ENCODE measurements around the gene THBD.

Gene THBD

DNA sequence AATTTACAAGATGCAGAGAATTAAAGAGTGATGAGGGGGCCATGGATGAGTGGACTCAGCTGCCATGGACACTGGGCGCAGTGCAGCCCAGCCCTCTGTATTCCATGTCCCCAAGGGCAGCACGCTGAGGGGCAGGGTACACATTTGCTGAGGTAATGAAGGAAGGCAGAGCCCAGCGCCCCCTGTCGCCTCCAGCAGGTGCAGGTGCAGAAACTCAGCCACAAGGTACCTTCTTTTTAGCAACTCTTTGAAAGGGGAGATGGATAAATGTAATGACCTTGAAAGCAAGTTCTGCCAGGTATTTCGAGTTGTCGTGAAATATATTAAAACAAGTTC is 29.5 kb upstream of the THBD start:
- TF ChIP-seq MYC (IDR thresholded peaks at IDR 0.05; ENCODE audit: low read depth, low read length) (no peak), POLR2A (IDR thresholded peaks at IDR 0.05; ENCODE audit: extremely low read depth, insufficient read length) (no peak)
- TF ChIP-seq, protein P1, sequence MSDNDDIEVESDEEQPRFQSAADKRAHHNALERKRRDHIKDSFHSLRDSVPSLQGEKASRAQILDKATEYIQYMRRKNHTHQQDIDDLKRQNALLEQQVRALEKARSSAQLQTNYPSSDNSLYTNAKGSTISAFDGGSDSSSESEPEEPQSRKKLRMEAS (IDR thresholded peaks at IDR 0.05; ENCODE audit: low read depth, low read length), result no peak
- TF ChIP-seq, protein P2, sequence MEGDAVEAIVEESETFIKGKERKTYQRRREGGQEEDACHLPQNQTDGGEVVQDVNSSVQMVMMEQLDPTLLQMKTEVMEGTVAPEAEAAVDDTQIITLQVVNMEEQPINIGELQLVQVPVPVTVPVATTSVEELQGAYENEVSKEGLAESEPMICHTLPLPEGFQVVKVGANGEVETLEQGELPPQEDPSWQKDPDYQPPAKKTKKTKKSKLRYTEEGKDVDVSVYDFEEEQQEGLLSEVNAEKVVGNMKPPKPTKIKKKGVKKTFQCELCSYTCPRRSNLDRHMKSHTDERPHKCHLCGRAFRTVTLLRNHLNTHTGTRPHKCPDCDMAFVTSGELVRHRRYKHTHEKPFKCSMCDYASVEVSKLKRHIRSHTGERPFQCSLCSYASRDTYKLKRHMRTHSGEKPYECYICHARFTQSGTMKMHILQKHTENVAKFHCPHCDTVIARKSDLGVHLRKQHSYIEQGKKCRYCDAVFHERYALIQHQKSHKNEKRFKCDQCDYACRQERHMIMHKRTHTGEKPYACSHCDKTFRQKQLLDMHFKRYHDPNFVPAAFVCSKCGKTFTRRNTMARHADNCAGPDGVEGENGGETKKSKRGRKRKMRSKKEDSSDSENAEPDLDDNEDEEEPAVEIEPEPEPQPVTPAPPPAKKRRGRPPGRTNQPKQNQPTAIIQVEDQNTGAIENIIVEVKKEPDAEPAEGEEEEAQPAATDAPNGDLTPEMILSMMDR (IDR thresholded peaks at IDR 0.05; ENCODE audit: low read depth, low read length), result peak; percentile 41
- no peak overlapping the region for H3K4me3 ChIP-seq (ENCODE audit: low read depth, low read length)
- DNase-seq (ENCODE audit: low read depth), result no peak

DNA sequence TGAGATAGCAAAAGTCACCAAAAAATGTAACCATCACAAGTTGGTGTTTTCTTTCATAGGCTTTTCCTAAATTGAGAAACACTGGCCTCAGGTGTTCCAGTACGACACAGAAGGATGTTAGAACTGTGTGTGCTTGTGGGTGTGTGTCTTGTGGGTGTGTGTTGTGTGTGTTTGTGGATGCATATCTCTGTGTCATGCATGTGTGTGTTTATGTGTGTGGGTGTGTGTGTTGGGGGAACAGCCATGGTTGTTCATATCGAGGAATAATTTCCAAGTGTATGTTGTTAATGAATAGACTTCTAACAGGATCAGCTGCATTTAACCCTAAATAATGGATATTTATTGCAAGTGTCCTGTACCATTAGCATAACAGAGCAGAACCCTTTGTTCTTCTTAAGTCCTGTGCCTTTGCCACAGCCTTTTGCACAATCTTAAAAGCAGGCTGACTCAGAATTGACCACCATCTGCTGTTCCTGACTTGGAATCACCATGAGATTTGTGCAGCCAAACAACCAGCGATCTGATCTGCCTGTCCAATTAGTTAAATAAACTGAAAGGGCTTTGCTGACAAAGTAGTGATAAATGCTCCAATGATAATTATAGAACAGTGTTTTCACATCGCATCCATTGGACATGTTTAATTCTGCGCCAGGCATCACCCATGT is 29.0 kb upstream of the THBD start:
- H3K4me3 ChIP-seq (ENCODE audit: low read depth, low read length), result no peak overlapping the region
- peak; percentile 81 for DNase-seq (ENCODE audit: low read depth)
- peak; percentile 20; the same call in 1 of the 2 replicates for TF ChIP-seq MYC (IDR thresholded peaks at IDR 0.05; ENCODE audit: low read depth, low read length)
- TF ChIP-seq, protein P2 (IDR thresholded peaks at IDR 0.05; ENCODE audit: low read depth, low read length), result no peak

DNA sequence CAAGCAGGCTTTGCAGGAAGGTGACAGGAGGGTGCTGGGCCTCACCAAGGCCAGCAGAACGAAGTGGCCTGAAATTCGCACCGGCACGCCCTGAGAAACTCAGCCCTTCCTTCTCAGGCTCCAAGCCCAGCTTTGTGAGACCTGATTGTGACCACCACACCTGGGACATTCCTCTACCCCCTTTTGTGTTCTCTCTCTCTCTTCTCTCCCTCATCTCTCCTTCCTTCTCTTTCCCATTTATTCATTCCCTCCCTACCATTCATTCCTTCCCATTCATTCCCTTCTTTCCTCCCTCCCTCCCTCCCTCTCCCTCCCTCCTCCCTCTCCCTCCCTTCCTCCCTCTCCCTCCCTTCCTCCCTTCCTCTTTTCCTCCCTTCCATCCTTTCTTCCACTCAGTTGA is 27.8 kb upstream of the THBD start:
- TF ChIP-seq POLR2A (IDR thresholded peaks at IDR 0.05; ENCODE audit: extremely low read depth, insufficient read length), result no peak
- TF ChIP-seq, protein P2 (IDR thresholded peaks at IDR 0.05; ENCODE audit: low read depth, low read length), result no peak
- TF ChIP-seq MYC (IDR thresholded peaks at IDR 0.05; ENCODE audit: low read depth, low read length), result no peak
- no peak overlapping the region for H3K4me3 ChIP-seq (ENCODE audit: low read depth, low read length)
- no peak for DNase-seq (ENCODE audit: low read depth)

DNA sequence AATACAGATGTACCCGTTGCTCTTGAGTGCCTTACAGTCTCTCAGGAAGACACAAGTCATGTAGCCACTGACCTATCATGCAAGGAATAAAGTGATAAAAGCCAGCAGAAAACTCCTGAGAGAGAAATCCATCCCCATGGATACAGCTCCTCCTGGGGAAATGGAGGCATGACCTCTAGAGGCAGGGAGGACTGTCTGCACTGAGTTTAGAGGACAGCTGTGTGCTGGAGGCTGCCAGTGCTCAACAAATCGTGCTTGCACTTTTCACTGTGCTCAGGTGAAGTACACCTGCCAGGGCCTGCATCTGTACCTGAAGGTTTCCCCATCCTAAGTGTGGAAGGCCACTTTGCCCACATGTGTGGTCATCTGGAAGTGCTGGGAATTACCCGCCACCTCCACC is 24.6 kb upstream of the THBD start:
- no peak overlapping the region for H3K4me3 ChIP-seq (ENCODE audit: low read depth, low read length)
- TF ChIP-seq MYC (IDR thresholded peaks at IDR 0.05; ENCODE audit: low read depth, low read length), result no peak
- TF ChIP-seq, protein P1 (IDR thresholded peaks at IDR 0.05; ENCODE audit: low read depth, low read length), result no peak
- DNase-seq (ENCODE audit: low read depth), result no peak

DNA sequence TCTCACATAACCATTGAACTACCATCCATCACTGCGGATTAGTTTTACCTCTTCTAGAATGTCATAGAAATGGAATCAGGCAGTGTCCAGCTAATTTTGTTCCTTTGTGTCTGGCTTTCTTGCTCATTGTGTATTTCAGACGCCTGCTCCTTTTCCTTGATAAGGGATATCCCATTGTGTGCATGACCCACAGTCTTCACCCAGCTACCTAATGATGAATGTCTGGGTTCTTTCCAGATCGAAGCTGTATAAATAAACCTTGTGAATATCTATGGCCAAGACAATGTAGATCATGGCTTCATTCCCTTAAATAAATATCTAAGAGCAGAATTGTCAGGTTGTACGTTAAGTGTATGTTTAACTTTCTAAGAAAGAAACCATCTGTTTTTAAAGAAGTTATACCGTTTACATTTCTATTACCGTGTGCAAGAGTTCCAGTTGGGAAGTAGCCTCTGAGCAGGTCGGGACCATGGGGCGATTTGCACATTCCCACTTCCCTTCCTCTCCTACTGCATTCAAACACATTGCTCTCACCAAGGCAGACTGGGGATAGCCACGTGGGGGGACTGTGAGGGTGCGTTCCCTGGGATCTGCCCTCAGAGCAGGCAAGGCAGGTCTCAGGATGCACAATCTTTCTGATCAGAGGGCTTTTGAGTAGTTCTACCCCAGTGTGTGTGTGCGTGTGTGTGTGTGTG is 23.6 kb upstream of the THBD start:
- H3K4me3 ChIP-seq (ENCODE audit: low read depth, low read length), result no peak overlapping the region
- TF ChIP-seq MYC (IDR thresholded peaks at IDR 0.05; ENCODE audit: low read depth, low read length), result no peak
- no peak for TF ChIP-seq POLR2A (IDR thresholded peaks at IDR 0.05; ENCODE audit: extremely low read depth, insufficient read length)
- TF ChIP-seq, protein P2 (IDR thresholded peaks at IDR 0.05; ENCODE audit: low read depth, low read length), result no peak
- TF ChIP-seq, protein P1 (IDR thresholded peaks at IDR 0.05; ENCODE audit: low read depth, low read length), result no peak
- no peak for DNase-seq (ENCODE audit: low read depth)

DNA sequence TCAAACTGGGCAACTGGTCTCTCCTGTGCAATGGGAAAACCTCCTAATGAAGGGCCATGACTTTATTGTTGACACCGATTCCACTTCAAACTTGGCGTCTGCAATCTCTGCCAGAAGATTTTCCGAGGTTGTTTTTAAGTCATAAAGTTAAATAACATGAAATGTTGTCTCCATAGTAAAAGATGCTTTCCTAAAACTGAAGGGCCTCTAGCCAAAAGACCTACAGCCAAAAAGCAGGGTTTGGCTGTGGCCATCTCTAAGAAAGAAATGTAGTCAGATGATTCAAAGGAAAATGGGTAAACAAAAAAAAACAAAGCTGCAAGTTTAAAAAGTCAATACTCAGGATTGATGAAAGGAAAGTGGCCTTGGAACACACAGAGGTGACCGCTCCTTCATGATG is 22.5 kb upstream of the THBD start:
- H3K4me3 ChIP-seq (ENCODE audit: low read depth, low read length), result no peak overlapping the region
- TF ChIP-seq MYC (IDR thresholded peaks at IDR 0.05; ENCODE audit: low read depth, low read length) (no peak), POLR2A (IDR thresholded peaks at IDR 0.05; ENCODE audit: extremely low read depth, insufficient read length) (no peak)
- TF ChIP-seq, protein P2 (IDR thresholded peaks at IDR 0.05; ENCODE audit: low read depth, low read length), result no peak
- TF ChIP-seq, protein P1 (IDR thresholded peaks at IDR 0.05; ENCODE audit: low read depth, low read length), result no peak

More for the DNA sequence above, 22.5 kb upstream of the THBD start:
- no peak for DNase-seq (ENCODE audit: low read depth)

Measured in NB4 (cell line).